Left ventricle myocardium inferior (tissue), 1 donor: ENCODE results near the gene KCNIP3. TPM values are rescaled to one million over a fixed set of nuclear protein-coding genes. Genes with fewer than 3 reads are reported as not detected.

Source experiments
- DNase-seq: peaks from one replicate; pipeline ENCODE4 v3.0.0-alpha.2; 2020
- H3K27ac ChIP-seq: fragments of 200-600 bp; replicated peaks from 2 replicates; pipeline ENCODE4 v1.8.0; 2021
- H3K27me3 ChIP-seq: fragments of 200-600 bp; 2 replicates; pipeline ENCODE4 v1.8.0; 2021; ENCODE audit warnings: low read depth
- H3K36me3 ChIP-seq: fragments of 200-600 bp; 2 replicates; pipeline ENCODE4 v1.8.0; 2021
- H3K4me1 ChIP-seq: fragments of 200-600 bp; 2 replicates; pipeline ENCODE4 v1.8.0; 2021
- H3K4me3 ChIP-seq: fragments of 200-600 bp; 2 replicates; pipeline ENCODE4 v1.8.0; 2021; ENCODE audit warnings: mild to moderate bottlenecking, moderate library complexity
- H3K9me3 ChIP-seq: fragments of 200-600 bp; replicated peaks from 2 replicates; pipeline ENCODE4 v1.8.0; 2021
- CTCF ChIP-seq: fragments of 200-600 bp; IDR thresholded peaks from 2 replicates; pipeline ENCODE4 v1.8.0; 2021; ENCODE audit warnings: antibody characterized with exemption, mild to moderate bottlenecking, borderline replicate concordance
- intact Hi-C: fragments of 100-400 bp; cut with micrococcal nuclease; formaldehyde crosslinking; loops from one replicate; pipeline ENCODE4 v1.11.0; 2022
- total RNA-seq: library from RNA; stranded (reverse); fragmentation: NEBNext Ultra II Directional; extraction: Animal tissue kit (Norgen Biotek cat#: 25700); gene quantifications from one replicate; pipeline ENCODE4 v1.2.1, GENCODE V29; 2021
- donor health status: DM: no; HTN: yes; CAD: no; lungs with severe emphysema.

Gene KCNIP3
- total RNA-seq, 1 donor from 2014 or later: 4.6 TPM

- H3K4me3 ChIP-seq: no peak overlapping the region
- no peaks in the 10 kb centered on the region for H3K4me1 ChIP-seq
- TF ChIP-seq CTCF: no peak
- no peak for DNase-seq
- intact Hi-C loops: no loop called here
- no peaks in the 10 kb centered on the region for H3K27me3 ChIP-seq
- H3K9me3 ChIP-seq: no peaks in the 10 kb centered on the region
- no peak overlapping the region for H3K27ac ChIP-seq
- no peaks in the 10 kb centered on the region for H3K36me3 ChIP-seq
These were observed 32.5 kb upstream of the KCNIP3 start for GRCh38 chr2:95264624-95265023.

GRCh38 chr2:95265182-95265581 is 32.0 kb upstream of the KCNIP3 start:
- no peak for DNase-seq
- intact Hi-C loops: no loop called here
- Histone ChIP-seq H3K27me3 (no peaks in the 10 kb centered on the region), H3K27ac (no peak overlapping the region), H3K4me3 (no peak overlapping the region), H3K9me3 (no peaks in the 10 kb centered on the region), H3K4me1 (no peaks in the 10 kb centered on the region), H3K36me3 (no peaks in the 10 kb centered on the region)
- no peak for TF ChIP-seq CTCF

GRCh38 chr2:95266781-95267430 is 30.2 kb upstream of the KCNIP3 start:
- DNase-seq: no peak
- Histone ChIP-seq H3K9me3 (no peaks in the 10 kb centered on the region), H3K4me1 (no peaks in the 10 kb centered on the region), H3K4me3 (no peak overlapping the region), H3K27ac (no peak overlapping the region), H3K27me3 (no peaks in the 10 kb centered on the region), H3K36me3 (no peaks in the 10 kb centered on the region)
- no peak for TF ChIP-seq CTCF
- intact Hi-C loops: no loop called here

- TF ChIP-seq CTCF: no peak
- Histone ChIP-seq H3K4me3 (no peak overlapping the region), H3K27me3 (no peaks in the 10 kb centered on the region), H3K4me1 (no peaks in the 10 kb centered on the region), H3K9me3 (no peaks in the 10 kb centered on the region), H3K27ac (no peak overlapping the region), H3K36me3 (no peaks in the 10 kb centered on the region)
- intact Hi-C loops: no loop called here
- DNase-seq: no peak
These were observed 29.5 kb upstream of the KCNIP3 start for GRCh38 chr2:95267458-95268210.

- Histone ChIP-seq H3K4me1 (no peaks in the 10 kb centered on the region), H3K27me3 (no peaks in the 10 kb centered on the region), H3K36me3 (no peaks in the 10 kb centered on the region), H3K27ac (no peak overlapping the region), H3K4me3 (no peak overlapping the region), H3K9me3 (no peaks in the 10 kb centered on the region)
- TF ChIP-seq CTCF: no peak
- DNase-seq: no peak
- intact Hi-C loops: no loop called here
These were observed 28.7 kb upstream of the KCNIP3 start for GRCh38 chr2:95268211-95269035.
